IMR-90 (cell line): ENCODE results near the gene FLACC1.

Experiments
- BHLHE40 ChIP-seq: fragments of 150-350 bp; IDR thresholded peaks from 2 replicates; pipeline ENCODE4 v1.6.1; 2016; ENCODE audit warnings: mild to moderate bottlenecking, low read depth, low read length
- CEBPB ChIP-seq: IDR thresholded peaks from 2 replicates; pipeline ENCODE4 v1.6.1; 2012; ENCODE audit warnings: low read depth, low read length, improper control_type of control experiment
- CHD1 ChIP-seq: IDR thresholded peaks from 2 replicates; pipeline ENCODE4 v1.6.1; 2012; ENCODE audit warnings: low read depth, low read length, improper control_type of control experiment
- FOS ChIP-seq: fragments of 150-350 bp; IDR thresholded peaks from 2 replicates; pipeline ENCODE4 v1.6.1; 2016; ENCODE audit warnings: low read depth, low read length
- MAFK ChIP-seq: IDR thresholded peaks from 2 replicates; pipeline ENCODE4 v1.6.1; 2012; ENCODE audit warnings: low read depth, low read length, improper control_type of control experiment
- MXI1 ChIP-seq: IDR thresholded peaks from 2 replicates; pipeline ENCODE4 v1.6.1; 2012; ENCODE audit warnings: low read depth, mild to moderate bottlenecking, low read length, moderate library complexity, borderline replicate concordance
- NFE2L2 ChIP-seq: fragments of 150-350 bp; IDR thresholded peaks from 2 replicates; pipeline ENCODE4 v1.6.1; 2016; ENCODE audit warnings: low read depth, mild to moderate bottlenecking, low read length
- POLR2A ChIP-seq: IDR thresholded peaks from 2 replicates; pipeline ENCODE4 v1.6.1; 2012; ENCODE audit warnings: mild to moderate bottlenecking, low read depth, low read length
- RAD21 ChIP-seq: IDR thresholded peaks from 2 replicates; pipeline ENCODE4 v1.6.1; 2012; ENCODE audit warnings: low read length, improper control_type of control experiment
- RFX5 ChIP-seq: IDR thresholded peaks from 2 replicates; pipeline ENCODE4 v1.8.0; 2012; ENCODE audit warnings: low read depth, mild to moderate bottlenecking, low read length, moderate library complexity
- SMC3 ChIP-seq: fragments of 150-350 bp; IDR thresholded peaks from 2 replicates; pipeline ENCODE4 v1.6.1; 2016; ENCODE audit warnings: low read depth, mild to moderate bottlenecking, antibody characterized with exemption, low read length, moderate library complexity
- TF ChIP-seq, protein P1 (sequence below): conservative IDR thresholded peaks from 2 replicates; pipeline ENCODE4 v1.5.1; 2012; ENCODE audit warnings: mild to moderate bottlenecking, low read depth, low read length, improper control_type of control experiment
- TF ChIP-seq, protein P2 (sequence below): fragments of 150-350 bp; IDR thresholded peaks from 2 replicates; pipeline ENCODE4 v1.6.1; 2017; ENCODE audit warnings: mild to moderate bottlenecking, antibody characterized with exemption, low read length, low read depth
- TF ChIP-seq, protein P3 (sequence below): fragments of 150-350 bp; IDR thresholded peaks from 2 replicates; pipeline ENCODE4 v1.6.1; 2016; ENCODE audit warnings: low read depth, mild to moderate bottlenecking, low read length, moderate library complexity, borderline replicate concordance

DNA sequence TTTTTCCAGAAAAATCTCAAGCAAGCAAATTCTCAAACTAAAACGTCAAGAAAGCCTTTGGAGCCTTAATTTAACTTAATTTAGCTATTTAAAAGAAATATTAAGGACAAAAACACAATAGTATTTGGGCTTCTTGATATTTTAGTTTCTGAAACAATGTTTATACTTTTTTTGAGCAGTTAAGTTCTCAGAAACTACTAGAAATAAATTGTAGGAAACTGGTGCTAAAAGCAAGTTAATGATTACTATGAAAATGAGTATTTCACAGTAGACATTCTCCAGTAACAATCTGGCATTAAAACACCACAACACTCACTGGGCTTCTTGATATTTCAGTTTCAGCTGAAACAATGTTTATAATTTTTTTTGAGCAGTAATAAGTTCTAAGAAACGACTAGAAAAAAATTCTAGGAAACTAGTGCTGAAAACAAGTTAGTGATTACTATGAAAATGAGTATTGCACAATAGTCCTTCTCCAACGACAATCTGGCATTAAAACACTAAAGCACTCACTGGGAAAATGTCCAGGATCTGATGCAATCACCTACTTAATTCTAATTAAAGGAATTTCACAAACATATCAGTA, 49.0 kb upstream of the FLACC1 start:
- TF ChIP-seq POLR2A (no peak), FOS (no peak), CEBPB (peak; percentile 100), CHD1 (no peak), RAD21 (no peak), NFE2L2 (no peak), SMC3 (no peak), BHLHE40 (no peak), MXI1 (no peak), RFX5 (no peak), MAFK (no peak)
- TF ChIP-seq, protein P1, sequence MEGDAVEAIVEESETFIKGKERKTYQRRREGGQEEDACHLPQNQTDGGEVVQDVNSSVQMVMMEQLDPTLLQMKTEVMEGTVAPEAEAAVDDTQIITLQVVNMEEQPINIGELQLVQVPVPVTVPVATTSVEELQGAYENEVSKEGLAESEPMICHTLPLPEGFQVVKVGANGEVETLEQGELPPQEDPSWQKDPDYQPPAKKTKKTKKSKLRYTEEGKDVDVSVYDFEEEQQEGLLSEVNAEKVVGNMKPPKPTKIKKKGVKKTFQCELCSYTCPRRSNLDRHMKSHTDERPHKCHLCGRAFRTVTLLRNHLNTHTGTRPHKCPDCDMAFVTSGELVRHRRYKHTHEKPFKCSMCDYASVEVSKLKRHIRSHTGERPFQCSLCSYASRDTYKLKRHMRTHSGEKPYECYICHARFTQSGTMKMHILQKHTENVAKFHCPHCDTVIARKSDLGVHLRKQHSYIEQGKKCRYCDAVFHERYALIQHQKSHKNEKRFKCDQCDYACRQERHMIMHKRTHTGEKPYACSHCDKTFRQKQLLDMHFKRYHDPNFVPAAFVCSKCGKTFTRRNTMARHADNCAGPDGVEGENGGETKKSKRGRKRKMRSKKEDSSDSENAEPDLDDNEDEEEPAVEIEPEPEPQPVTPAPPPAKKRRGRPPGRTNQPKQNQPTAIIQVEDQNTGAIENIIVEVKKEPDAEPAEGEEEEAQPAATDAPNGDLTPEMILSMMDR = no peak
- TF ChIP-seq, protein P2, sequence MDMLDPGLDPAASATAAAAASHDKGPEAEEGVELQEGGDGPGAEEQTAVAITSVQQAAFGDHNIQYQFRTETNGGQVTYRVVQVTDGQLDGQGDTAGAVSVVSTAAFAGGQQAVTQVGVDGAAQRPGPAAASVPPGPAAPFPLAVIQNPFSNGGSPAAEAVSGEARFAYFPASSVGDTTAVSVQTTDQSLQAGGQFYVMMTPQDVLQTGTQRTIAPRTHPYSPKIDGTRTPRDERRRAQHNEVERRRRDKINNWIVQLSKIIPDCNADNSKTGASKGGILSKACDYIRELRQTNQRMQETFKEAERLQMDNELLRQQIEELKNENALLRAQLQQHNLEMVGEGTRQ = no peak
- TF ChIP-seq, protein P3, sequence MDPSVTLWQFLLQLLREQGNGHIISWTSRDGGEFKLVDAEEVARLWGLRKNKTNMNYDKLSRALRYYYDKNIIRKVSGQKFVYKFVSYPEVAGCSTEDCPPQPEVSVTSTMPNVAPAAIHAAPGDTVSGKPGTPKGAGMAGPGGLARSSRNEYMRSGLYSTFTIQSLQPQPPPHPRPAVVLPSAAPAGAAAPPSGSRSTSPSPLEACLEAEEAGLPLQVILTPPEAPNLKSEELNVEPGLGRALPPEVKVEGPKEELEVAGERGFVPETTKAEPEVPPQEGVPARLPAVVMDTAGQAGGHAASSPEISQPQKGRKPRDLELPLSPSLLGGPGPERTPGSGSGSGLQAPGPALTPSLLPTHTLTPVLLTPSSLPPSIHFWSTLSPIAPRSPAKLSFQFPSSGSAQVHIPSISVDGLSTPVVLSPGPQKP = no peak
